Measurements from ENCODE around the gene SHROOM3. TPM values are rescaled to one million over a fixed set of nuclear protein-coding genes. Genes with fewer than 3 reads are reported as not detected.

Gene SHROOM3
- total RNA-seq, 4 donors from 2014 or later = 20.3 to 50.9 (median 34.9) TPM

GRCh38 chr4:76654084-76654483 lies 219.1 kb downstream of the SHROOM3 start:
- Histone ChIP-seq H3K4me3 (no peak overlapping the region), H3K36me3 (no peaks in the 10 kb centered on the region), H3K9me3 (no peaks in the 10 kb centered on the region), H3K27ac (no peak overlapping the region), H3K27me3 (no peaks in the 10 kb centered on the region), H3K4me1 (peaks cover 0 to 8% (median 6%) of the 10 kb centered on the region in 3 donors)
- DNase-seq = no peak
- 81 to 92% methylated on average over 6 of the region's 6 CpGs for WGBS, 2 donors
- intact Hi-C loops (cut with DNase I) = no loop called here
- TF ChIP-seq POLR2A (IDR thresholded peaks at IDR 0.05) (no peak), CTCF (IDR thresholded peaks at IDR 0.05) (no peak)

GRCh38 chr4:76654791-76655190 lies 219.8 kb downstream of the SHROOM3 start:
- Histone ChIP-seq H3K27ac (no peak overlapping the region), H3K9me3 (no peaks in the 10 kb centered on the region), H3K4me3 (no peak overlapping the region), H3K27me3 (no peaks in the 10 kb centered on the region), H3K36me3 (no peaks in the 10 kb centered on the region), H3K4me1 (peaks cover 0 to 8% (median 6%) of the 10 kb centered on the region in 3 donors)
- TF ChIP-seq CTCF (IDR thresholded peaks at IDR 0.05) = no peak
- TF ChIP-seq POLR2A (IDR thresholded peaks at IDR 0.05) = no peak
- intact Hi-C loops (cut with DNase I) = no loop called here
- DNase-seq = no peak

- 59 to 68% methylated on average over 5 to 6 of the region's 6 CpGs for WGBS, 2 donors
- no peak for DNase-seq
- H3K4me3 ChIP-seq = no peak overlapping the region
- H3K27ac ChIP-seq = no peak overlapping the region
- H3K9me3 ChIP-seq = no peaks in the 10 kb centered on the region
- intact Hi-C loops (cut with DNase I) = no loop called here
- H3K36me3 ChIP-seq = no peaks in the 10 kb centered on the region
- TF ChIP-seq CTCF (IDR thresholded peaks at IDR 0.05) (no peak), POLR2A (IDR thresholded peaks at IDR 0.05) (no peak)
- H3K4me1 ChIP-seq = peaks cover 0 to 8% (median 6%) of the 10 kb centered on the region in 3 donors
- H3K27me3 ChIP-seq = no peaks in the 10 kb centered on the region
Measured at GRCh38 chr4:76655566-76656479, 220.8 kb downstream of the SHROOM3 start.

GRCh38 chr4:76657443-76657842 lies 222.4 kb downstream of the SHROOM3 start:
- H3K27me3 ChIP-seq = no peaks in the 10 kb centered on the region
- H3K27ac ChIP-seq = no peak overlapping the region
- peaks cover 0 to 8% (median 6%) of the 10 kb centered on the region in 3 donors for H3K4me1 ChIP-seq
- intact Hi-C loops (cut with DNase I) = no loop called here
- H3K4me3 ChIP-seq = no peak overlapping the region
- DNase-seq = no peak
- TF ChIP-seq POLR2A (IDR thresholded peaks at IDR 0.05) (no peak), CTCF (IDR thresholded peaks at IDR 0.05) (no peak)
- no peaks in the 10 kb centered on the region for H3K36me3 ChIP-seq
- no peaks in the 10 kb centered on the region for H3K9me3 ChIP-seq
- 47 to 69% methylated on average over 1 to 2 of the region's 2 CpGs for WGBS, 2 donors

- H3K9me3 ChIP-seq = no peaks in the 10 kb centered on the region
- no peaks in the 10 kb centered on the region for H3K36me3 ChIP-seq
- no peak for DNase-seq
- intact Hi-C loops (cut with DNase I) = no loop called here
- peaks cover 0 to 8% (median 6%) of the 10 kb centered on the region in 3 donors for H3K4me1 ChIP-seq
- no peak overlapping the region for H3K27ac ChIP-seq
- no peak overlapping the region for H3K4me3 ChIP-seq
- 66 to 75% methylated on average over 3 of the region's 3 CpGs for WGBS, 2 donors
- TF ChIP-seq POLR2A (IDR thresholded peaks at IDR 0.05) (no peak), CTCF (IDR thresholded peaks at IDR 0.05) (no peak)
- H3K27me3 ChIP-seq = no peaks in the 10 kb centered on the region
Measured at GRCh38 chr4:76658231-76659102, 223.4 kb downstream of the SHROOM3 start.
